ENCODE results near the gene ADM2. TPM values are rescaled to one million over a fixed set of nuclear protein-coding genes. Genes with fewer than 3 reads are reported as not detected.

Gene ADM2
- polyA plus RNA-seq, 1 experiment: 3.1 TPM

- CTCF ChIA-PET: interaction anchor here (0.7 kb wide), 1 partner anchor 79 kb away, joined by 3 read pairs; no protein-coding TSS in a partner anchor
- peaks cover 4% of the 10 kb centered on the region; the same call in 1 of the 2 replicates for H3K9me3 ChIP-seq (ENCODE audit: control insufficient read depth, insufficient read depth, low read length)
- H3K27ac ChIP-seq (ENCODE audit: low read depth, low read length): no peak within 1 kb of the TSS
- peaks cover 8% of the 10 kb centered on the region for H3K27me3 ChIP-seq (ENCODE audit: control insufficient read depth, insufficient read depth, low read length)
- no peak for DNase-seq (ENCODE audit: low read depth, low spot score)
- TF ChIP-seq CTCF (IDR thresholded peaks at IDR 0.05; ENCODE audit: low read depth, low read length): no peak
- no peak within 1 kb of the TSS for H3K4me3 ChIP-seq (ENCODE audit: low read depth, low read length)
- POLR2A ChIA-PET: no interaction called here
Measured at GRCh38 chr22:50486561-50487289, 5.4 kb downstream of the ADM2 start, which contains the start of gene MIOX. Gene MIOX (plus strand): TSS chr22:50486859. CDS start chr22:50486898, 39 bp downstream.

GRCh38 chr22:50487290-50488005 lies 6.1 kb downstream of the ADM2 start:
- H3K4me3 ChIP-seq (ENCODE audit: low read depth, low read length): no peak overlapping the region
- DNase-seq (ENCODE audit: low read depth, low spot score): no peak
- CTCF ChIA-PET: no interaction called here
- no peak overlapping the region for H3K27ac ChIP-seq (ENCODE audit: low read depth, low read length)
- POLR2A ChIA-PET: no interaction called here
- H3K9me3 ChIP-seq (ENCODE audit: control insufficient read depth, insufficient read depth, low read length): peaks cover under 1% of the 10 kb centered on the region; the same call in 1 of the 2 replicates
- no peak for TF ChIP-seq CTCF (IDR thresholded peaks at IDR 0.05; ENCODE audit: low read depth, low read length)
- peaks cover 2% of the 10 kb centered on the region for H3K27me3 ChIP-seq (ENCODE audit: control insufficient read depth, insufficient read depth, low read length)

GRCh38 chr22:50488006-50488677 lies 6.8 kb downstream of the ADM2 start:
- TF ChIP-seq CTCF (IDR thresholded peaks at IDR 0.05; ENCODE audit: low read depth, low read length): no peak
- ChIA-PET CTCF (no interaction called here), POLR2A (no interaction called here)

GRCh38 chr22:50488886-50489285 lies 7.5 kb downstream of the ADM2 start:
- CTCF ChIA-PET: no interaction called here

More at GRCh38 chr22:50488006-50488677, 6.8 kb downstream of the ADM2 start:
- Histone ChIP-seq H3K27ac (ENCODE audit: low read depth, low read length) (no peak overlapping the region), H3K9me3 (ENCODE audit: control insufficient read depth, insufficient read depth, low read length) (no peaks in the 10 kb centered on the region; the same call in 1 of the 2 replicates), H3K27me3 (ENCODE audit: control insufficient read depth, insufficient read depth, low read length) (peaks cover 2% of the 10 kb centered on the region), H3K4me3 (ENCODE audit: low read depth, low read length) (no peak overlapping the region)
- DNase-seq (ENCODE audit: low read depth, low spot score): no peak

More at GRCh38 chr22:50488886-50489285, 7.5 kb downstream of the ADM2 start:
- POLR2A ChIA-PET: no interaction called here
- peaks cover 2% of the 10 kb centered on the region for H3K27me3 ChIP-seq (ENCODE audit: control insufficient read depth, insufficient read depth, low read length)
- no peak overlapping the region for H3K4me3 ChIP-seq (ENCODE audit: low read depth, low read length)
- no peaks in the 10 kb centered on the region; the same call in 1 of the 2 replicates for H3K9me3 ChIP-seq (ENCODE audit: control insufficient read depth, insufficient read depth, low read length)
- H3K27ac ChIP-seq (ENCODE audit: low read depth, low read length): no peak overlapping the region
- no peak for TF ChIP-seq CTCF (IDR thresholded peaks at IDR 0.05; ENCODE audit: low read depth, low read length)
- no peak for DNase-seq (ENCODE audit: low read depth, low spot score)
